Ectodermal cell (in vitro differentiated cells): ENCODE data around the gene AP3B1.
"Not testable (repeated sequence)": the region's sequence is repeated elsewhere in the genome, so short reads cannot be mapped to it uniquely, and the experiment has no call there.

ENCODE experiments used
- H3K27ac ChIP-seq: 2 replicates; pipeline ENCODE4 v1.7.0; 2013; ENCODE audit warnings: mild to moderate bottlenecking, low read depth, low read length; ENCODE audit not compliant: insufficient read depth, poor library complexity, severe bottlenecking
- H3K27me3 ChIP-seq: 2 replicates; pipeline ENCODE4 v1.7.0; 2013; ENCODE audit warnings: mild to moderate bottlenecking, low read length; ENCODE audit not compliant: insufficient read depth, control insufficient read depth, poor library complexity, severe bottlenecking
- H3K36me3 ChIP-seq: one replicate; pipeline ENCODE4 v1.7.0; 2013; ENCODE audit warnings: low read length; ENCODE audit not compliant: control insufficient read depth, insufficient read depth
- H3K4me1 ChIP-seq: one replicate; pipeline ENCODE4 v1.7.0; 2013; ENCODE audit warnings: low read length; ENCODE audit not compliant: control insufficient read depth, insufficient read depth
- H3K4me3 ChIP-seq: 2 replicates; pipeline ENCODE4 v1.7.0; 2013; ENCODE audit warnings: low read depth, low read length, control low read depth; ENCODE audit not compliant: insufficient read depth
- H3K9me3 ChIP-seq: 2 replicates; pipeline ENCODE4 v1.7.0; 2013; ENCODE audit warnings: mild to moderate bottlenecking, low read length, moderate library complexity; ENCODE audit not compliant: control insufficient read depth
- WGBS, 2 experiments: methylation state at CpG; one replicate each; pipeline ENCODE4 v1.1.7; 2013; ENCODE audit warnings: missing lambda C conversion rate in 2 of 2; 5-methylcytosine and 5-hydroxymethylcytosine counted together

AP3B1 gene

DNA sequence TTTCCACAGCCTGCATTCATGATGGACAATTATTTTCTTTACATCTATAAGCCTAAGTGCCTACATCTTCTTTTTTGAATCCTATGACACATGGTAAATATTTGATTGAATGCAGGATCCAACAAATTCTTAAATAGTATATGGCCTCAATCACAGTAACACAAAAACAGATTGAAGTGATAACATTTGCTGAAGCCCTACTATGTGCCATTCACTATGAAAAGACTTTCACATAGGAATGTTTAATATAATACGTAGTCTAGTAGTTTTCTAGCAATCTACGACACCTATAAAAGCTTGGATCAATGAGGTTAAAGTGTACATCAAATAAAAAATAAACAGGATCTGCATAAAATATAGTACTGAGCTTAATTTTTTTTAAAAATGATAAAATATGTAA, 231.0 kb downstream of the AP3B1 start:
- Histone ChIP-seq H3K27me3 (no peaks in the 10 kb centered on the region), H3K4me1 (no peaks in the 10 kb centered on the region), H3K36me3 (no peaks in the 10 kb centered on the region), H3K9me3 (no peaks in the 10 kb centered on the region), H3K27ac (no peak overlapping the region), H3K4me3 (no peak overlapping the region)
- no CpG with 5 or more reads among the region's 2 CpGs for WGBS, 2 experiments

DNA sequence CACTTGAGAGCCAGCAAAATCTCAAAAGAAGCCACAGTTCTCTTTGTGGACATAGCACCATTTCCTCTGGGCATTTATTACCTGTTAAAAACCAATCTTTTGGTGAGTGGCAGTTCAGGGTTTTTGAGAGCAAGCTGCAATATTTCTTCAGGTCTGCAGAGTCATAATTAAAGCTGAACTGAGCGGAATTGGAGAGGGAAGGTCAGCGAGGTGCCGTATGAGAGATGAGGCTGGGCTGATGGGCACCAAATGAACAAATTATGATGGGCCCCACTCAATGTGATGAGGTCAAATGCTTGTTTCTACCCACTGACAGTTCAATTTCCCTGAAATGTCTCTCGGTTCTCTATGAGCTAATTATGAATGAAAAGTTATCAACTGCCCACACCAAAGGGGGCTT, 231.9 kb downstream of the AP3B1 start:
- no peak overlapping the region for H3K27ac ChIP-seq
- no peaks in the 10 kb centered on the region for H3K9me3 ChIP-seq
- H3K4me3 ChIP-seq: no peak overlapping the region
- H3K36me3 ChIP-seq: no peaks in the 10 kb centered on the region
- no peaks in the 10 kb centered on the region for H3K4me1 ChIP-seq
- 95 to 97% methylated on average over 4 of the region's 4 CpGs for WGBS, 2 experiments
- H3K27me3 ChIP-seq: no peaks in the 10 kb centered on the region

DNA sequence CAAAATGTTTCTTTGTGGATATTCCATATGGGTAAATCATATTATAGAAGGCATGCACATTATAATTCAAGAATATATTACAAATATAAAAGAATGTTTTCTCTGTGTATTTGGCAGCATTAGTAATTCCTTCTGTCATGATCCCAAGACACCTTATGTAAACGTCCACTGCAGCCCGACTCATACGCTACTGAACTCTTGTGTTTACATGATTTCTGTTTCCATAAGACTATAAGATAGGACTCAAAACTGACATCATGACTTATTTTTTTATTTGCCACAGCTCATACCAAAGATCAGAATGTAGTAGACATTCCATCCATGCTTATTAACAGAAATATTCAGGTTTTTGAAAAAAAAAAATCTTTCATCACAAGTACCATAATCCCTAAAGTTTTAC, 234.1 kb downstream of the AP3B1 start:
- H3K4me1 ChIP-seq: no peaks in the 10 kb centered on the region
- WGBS, 2 experiments: 94 to 97% methylated on average over 3 of the region's 3 CpGs
- no peaks in the 10 kb centered on the region for H3K36me3 ChIP-seq
- no peaks in the 10 kb centered on the region for H3K27me3 ChIP-seq
- H3K9me3 ChIP-seq: no peaks in the 10 kb centered on the region
- no peak overlapping the region for H3K27ac ChIP-seq
- H3K4me3 ChIP-seq: no peak overlapping the region

DNA sequence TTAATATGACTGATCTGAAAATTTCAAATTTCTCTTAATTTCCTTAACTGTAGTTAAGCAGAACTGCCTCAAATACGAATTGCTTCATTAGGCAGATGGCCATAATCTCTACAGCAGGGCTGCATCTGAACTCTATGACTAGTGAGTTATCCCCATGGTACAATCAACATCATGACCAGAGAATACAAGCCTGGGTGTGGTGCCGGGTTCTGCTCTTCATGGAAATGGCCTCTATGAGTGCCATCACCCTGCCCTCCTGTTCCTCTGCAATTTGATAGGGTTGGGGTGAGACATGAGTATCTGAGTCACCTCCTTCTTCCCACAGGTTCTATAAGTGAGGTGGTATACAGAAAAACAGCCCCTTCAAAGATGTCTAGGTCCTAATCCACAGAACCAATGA, 235.9 kb downstream of the AP3B1 start:
- H3K9me3 ChIP-seq: no peaks in the 10 kb centered on the region
- no peaks in the 10 kb centered on the region for H3K36me3 ChIP-seq
- WGBS, 2 experiments: 90 to 94% methylated on average over 2 of the region's 2 CpGs

DNA sequence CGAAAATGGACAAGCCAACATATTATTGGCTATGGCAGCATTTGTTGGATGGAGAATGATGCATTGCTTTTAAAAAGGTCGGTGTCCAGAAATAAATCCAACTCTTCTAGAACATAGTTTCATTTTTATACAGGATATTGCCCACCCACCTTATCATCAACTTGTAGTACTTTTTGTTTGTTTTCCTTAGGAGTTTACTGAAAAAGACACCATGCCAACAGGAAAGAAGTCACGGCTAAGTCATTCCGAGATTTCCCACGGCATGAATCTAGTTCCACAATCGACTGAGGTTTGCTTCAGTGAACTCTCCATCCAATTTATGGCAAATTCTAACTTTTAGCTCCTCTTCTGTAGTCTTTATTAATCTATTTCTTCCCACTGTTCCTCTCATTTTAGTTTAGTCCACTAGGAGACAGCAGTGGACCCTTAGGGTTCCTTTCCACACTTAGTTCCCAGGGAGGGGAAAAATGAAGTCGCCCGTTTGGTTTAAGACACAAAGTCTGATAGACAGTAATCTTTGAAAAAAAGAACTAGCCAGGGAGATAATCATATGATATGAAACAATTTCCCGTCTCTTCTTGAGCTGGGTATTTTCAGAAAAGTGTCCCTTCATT, 237.5 kb downstream of the AP3B1 start:
- Histone ChIP-seq H3K9me3 (no peaks in the 10 kb centered on the region), H3K4me3 (no peak overlapping the region), H3K4me1 (no peaks in the 10 kb centered on the region), H3K36me3 (no peaks in the 10 kb centered on the region), H3K27me3 (no peaks in the 10 kb centered on the region), H3K27ac (no peak overlapping the region)
- WGBS, 2 experiments: 79 to 85% methylated on average over 7 to 9 of the region's 9 CpGs

More for the DNA sequence above, 235.9 kb downstream of the AP3B1 start:
- H3K4me3 ChIP-seq: no peak overlapping the region
- H3K27me3 ChIP-seq: no peaks in the 10 kb centered on the region
- no peaks in the 10 kb centered on the region for H3K4me1 ChIP-seq
- H3K27ac ChIP-seq: no peak overlapping the region

DNA sequence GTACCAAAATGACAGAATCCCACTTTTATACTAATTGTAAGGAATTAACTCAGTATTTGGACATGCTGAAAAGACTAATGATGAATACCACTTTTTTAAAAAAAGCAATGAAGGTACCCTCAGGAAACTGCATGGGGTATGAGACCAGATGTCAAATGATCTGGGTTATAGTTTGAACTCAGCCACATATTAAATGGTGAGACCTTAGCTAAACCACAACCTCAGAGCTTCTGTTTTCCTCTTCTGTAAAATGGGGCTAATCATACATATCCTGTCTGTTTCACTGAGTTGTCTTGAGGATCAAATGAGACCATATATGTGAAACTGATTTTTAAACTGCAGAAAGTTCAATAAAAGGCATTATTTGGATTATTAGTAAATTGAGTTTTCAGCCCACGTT, 238.4 kb downstream of the AP3B1 start:
- Histone ChIP-seq H3K27ac (no peak overlapping the region), H3K4me1 (no peaks in the 10 kb centered on the region), H3K27me3 (no peaks in the 10 kb centered on the region), H3K9me3 (no peaks in the 10 kb centered on the region), H3K36me3 (no peaks in the 10 kb centered on the region), H3K4me3 (no peak overlapping the region)
- 93 to 100% methylated on average over 1 of the region's 1 CpG for WGBS, 2 experiments

DNA sequence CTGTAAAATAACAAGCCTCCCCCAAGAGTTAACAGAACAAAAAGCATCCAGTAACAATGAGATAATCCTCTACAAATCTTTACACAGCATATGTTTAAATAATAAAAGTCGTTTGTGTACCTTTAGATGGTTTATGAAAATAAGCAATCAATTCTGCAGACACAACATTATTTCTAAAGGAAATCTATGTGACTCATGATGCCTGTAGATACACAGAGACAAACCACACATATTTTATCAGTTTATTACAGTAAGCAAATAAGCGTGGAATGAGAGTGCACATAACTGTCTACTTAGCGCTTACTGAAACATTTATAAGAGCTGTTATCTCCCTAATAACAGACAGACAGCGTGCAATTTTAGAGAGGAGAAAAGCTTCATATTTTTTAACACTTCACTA, 243.6 kb downstream of the AP3B1 start:
- no peaks in the 10 kb centered on the region for H3K9me3 ChIP-seq
- no peaks in the 10 kb centered on the region for H3K36me3 ChIP-seq
- H3K27me3 ChIP-seq: no peaks in the 10 kb centered on the region
- H3K4me1 ChIP-seq: no peaks in the 10 kb centered on the region
- no peak overlapping the region for H3K4me3 ChIP-seq
- H3K27ac ChIP-seq: no peak overlapping the region
- 93% methylated on average over 4 of the region's 4 CpGs; no CpG with 5 or more reads in 1 of the 2 experiments for WGBS, 2 experiments

DNA sequence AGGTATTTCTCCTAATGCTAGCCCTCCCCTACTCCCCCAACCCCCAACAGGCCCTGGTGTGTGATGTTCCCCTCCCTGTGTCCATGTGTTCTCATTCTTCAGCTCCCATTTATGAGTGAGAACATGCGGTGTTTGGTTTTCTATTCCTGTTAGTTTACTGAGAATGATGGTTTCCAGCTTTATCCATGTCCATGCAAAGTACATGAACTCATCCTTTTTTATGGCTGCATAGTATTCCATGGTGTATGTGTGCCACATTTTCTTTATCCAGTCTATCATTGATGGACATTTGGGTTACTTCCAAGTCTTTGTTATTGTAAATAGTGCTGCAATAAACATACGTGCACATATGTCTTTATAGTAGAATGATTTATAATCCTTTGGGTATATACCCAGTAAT, 247.7 kb downstream of the AP3B1 start:
- H3K36me3 ChIP-seq, H3K9me3 ChIP-seq, H3K4me1 ChIP-seq, H3K27me3 ChIP-seq, H3K4me3 ChIP-seq, H3K27ac ChIP-seq: not testable (repeated sequence)
- 88 to 97% methylated on average over 1 to 2 of the region's 2 CpGs for WGBS, 2 experiments

DNA sequence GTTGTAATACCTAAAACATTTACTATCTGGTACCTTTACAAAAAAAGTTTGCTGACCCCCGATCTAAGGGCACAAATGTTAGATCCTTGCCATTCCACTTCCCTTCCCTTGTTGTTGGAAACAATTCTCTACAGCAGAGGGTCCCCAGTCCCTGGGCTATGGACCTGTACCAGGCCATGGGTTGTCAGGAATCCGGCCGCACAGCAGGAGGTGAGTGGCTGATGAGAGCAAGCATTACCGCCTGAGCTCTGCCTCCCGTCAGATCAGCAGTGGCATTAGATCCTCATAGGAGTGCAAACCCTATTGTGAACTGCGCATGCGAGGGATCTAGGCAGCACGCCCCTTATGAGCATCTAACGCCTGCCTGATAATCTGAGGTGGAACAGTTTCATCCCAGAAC, 248.5 kb downstream of the AP3B1 start:
- Histone ChIP-seq H3K27me3 (no peaks in the 10 kb centered on the region), H3K9me3 (no peaks in the 10 kb centered on the region), H3K4me1 (no peaks in the 10 kb centered on the region), H3K4me3 (no peak overlapping the region), H3K27ac (no peak overlapping the region), H3K36me3 (no peaks in the 10 kb centered on the region)
- WGBS, 2 experiments: 65 to 66% methylated on average over 9 of the region's 9 CpGs

DNA sequence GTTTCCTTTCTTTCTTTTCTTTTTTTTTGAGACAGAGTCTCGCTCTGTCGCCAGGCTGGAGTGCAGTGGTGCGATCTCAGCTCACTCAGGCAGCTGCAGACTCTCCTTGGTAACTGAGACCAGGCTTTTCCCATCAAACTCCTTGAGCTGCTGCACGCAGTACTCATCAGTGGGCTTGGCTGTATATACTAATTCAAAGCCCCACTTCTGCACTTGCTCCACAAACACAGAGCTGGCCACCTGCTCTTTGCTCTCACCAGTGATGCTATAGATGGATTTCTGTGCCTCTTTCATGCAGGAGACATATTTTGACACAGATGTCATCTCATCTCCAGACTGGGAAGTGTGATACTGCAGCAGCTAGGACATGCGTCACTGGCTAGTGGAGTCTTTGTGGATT, 252.7 kb downstream of the AP3B1 start:
- H3K4me1 ChIP-seq: no peaks in the 10 kb centered on the region
- 93 to 94% methylated on average over 4 to 5 of the region's 5 CpGs for WGBS, 2 experiments

DNA sequence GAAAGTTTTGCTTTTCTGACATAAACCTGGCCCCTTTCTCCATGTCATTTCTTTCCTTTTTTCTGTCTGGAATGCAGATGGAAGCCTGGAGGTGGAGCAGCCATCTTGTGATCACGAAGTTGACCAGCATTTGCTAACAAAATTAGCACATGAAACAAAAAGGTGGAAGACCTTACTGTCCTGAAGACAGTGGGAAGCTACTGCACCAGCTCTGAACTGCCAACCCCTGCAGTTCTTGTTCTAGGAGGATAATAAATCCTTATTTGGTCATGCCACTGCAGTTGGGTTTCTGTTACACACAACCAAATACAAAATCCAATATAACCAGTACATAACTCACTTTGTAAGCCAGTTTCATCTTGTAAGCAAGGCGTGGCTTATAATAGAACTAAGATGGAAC, 269.0 kb downstream of the AP3B1 start:
- Histone ChIP-seq H3K27ac (no peak overlapping the region), H3K27me3 (peaks cover 16% of the 10 kb centered on the region), H3K4me1 (no peaks in the 10 kb centered on the region), H3K9me3 (no peaks in the 10 kb centered on the region), H3K4me3 (no peak overlapping the region), H3K36me3 (no peaks in the 10 kb centered on the region)
- 5 to 50% methylated on average over 1 to 2 of the region's 2 CpGs for WGBS, 2 experiments

More for the DNA sequence above, 252.7 kb downstream of the AP3B1 start:
- no peak overlapping the region for H3K4me3 ChIP-seq
- no peaks in the 10 kb centered on the region for H3K36me3 ChIP-seq
- H3K27ac ChIP-seq: no peak overlapping the region
- no peaks in the 10 kb centered on the region for H3K9me3 ChIP-seq
- no peaks in the 10 kb centered on the region for H3K27me3 ChIP-seq
